HEK293T (cell line): Measurements from ENCODE around the gene MLH3.

Source experiments
- BHLHE40 ChIP-seq: fragments of 450-650 bp; IDR thresholded peaks from 2 replicates; pipeline ENCODE4 v1.6.1; 2016; ENCODE audit warnings: mild to moderate bottlenecking, moderate library complexity, borderline replicate concordance
- CTBP1 ChIP-seq: fragments of 450-650 bp; IDR thresholded peaks from 2 replicates; pipeline ENCODE4 v1.6.1; 2016; ENCODE audit warnings: borderline replicate concordance
- ELF4 ChIP-seq: fragments of 450-650 bp; IDR thresholded peaks from 2 replicates; pipeline ENCODE4 v1.6.1; 2017; ENCODE audit warnings: antibody characterized with exemption
- FOXK2 ChIP-seq: fragments of 450-650 bp; IDR thresholded peaks from 2 replicates; pipeline ENCODE4 v1.6.1; 2016; ENCODE audit warnings: mild to moderate bottlenecking
- FOXM1 ChIP-seq: fragments of 450-650 bp; IDR thresholded peaks from 2 replicates; pipeline ENCODE4 v1.6.1; 2017; ENCODE audit warnings: mild to moderate bottlenecking, borderline replicate concordance
- HDGF ChIP-seq: fragments of 450-650 bp; IDR thresholded peaks from 2 replicates; pipeline ENCODE4 v1.6.1; 2017; ENCODE audit warnings: antibody characterized with exemption, borderline replicate concordance
- L3MBTL2 ChIP-seq: fragments of 450-650 bp; conservative IDR thresholded peaks from 2 replicates; pipeline ENCODE4 v1.6.1; 2016; ENCODE audit warnings: mild to moderate bottlenecking
- LEF1 ChIP-seq: fragments of 450-650 bp; IDR thresholded peaks from 2 replicates; pipeline ENCODE4 v1.6.1; 2017; ENCODE audit warnings: mild to moderate bottlenecking, borderline replicate concordance
- PKNOX1 ChIP-seq: fragments of 450-650 bp; IDR thresholded peaks from 2 replicates; pipeline ENCODE4 v1.6.1; 2016
- SP1 ChIP-seq: fragments of 450-650 bp; IDR thresholded peaks from 2 replicates; pipeline ENCODE4 v1.6.1; 2017
- SUZ12 ChIP-seq: fragments of 450-650 bp; IDR thresholded peaks from 2 replicates; pipeline ENCODE4 v1.6.1; 2016; ENCODE audit warnings: mild to moderate bottlenecking
- TARDBP ChIP-seq: fragments of 450-650 bp; IDR thresholded peaks from 2 replicates; pipeline ENCODE4 v1.6.1; 2016

DNA sequence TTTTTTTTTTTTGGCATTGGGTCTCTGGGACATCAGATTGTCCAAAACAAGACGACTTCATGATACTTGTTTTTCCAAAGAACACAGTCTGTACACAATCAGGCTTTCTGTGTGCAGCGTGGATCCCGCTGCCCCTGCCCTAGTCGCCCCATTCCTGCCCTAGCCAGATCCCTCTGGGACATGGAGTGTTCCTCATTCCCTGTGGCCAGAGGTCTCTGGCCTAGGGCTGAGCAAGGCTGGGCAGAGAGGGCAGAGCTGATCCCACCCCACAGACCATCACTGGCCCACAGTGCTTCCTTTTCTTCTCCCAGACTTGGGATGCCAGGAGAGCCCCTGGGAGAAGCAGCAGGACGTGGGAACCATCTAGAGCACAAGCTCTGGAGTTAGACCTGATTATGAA, 69.4 kb downstream of the MLH3 start:
- TF ChIP-seq SUZ12, result no peak
- TF ChIP-seq LEF1, result no peak
- no peak for TF ChIP-seq L3MBTL2
- no peak for TF ChIP-seq SP1
- no peak for TF ChIP-seq FOXK2
- no peak for TF ChIP-seq FOXM1
- TF ChIP-seq BHLHE40, result no peak
- no peak for TF ChIP-seq ELF4
- TF ChIP-seq CTBP1, result no peak
- TF ChIP-seq HDGF, result no peak
- TF ChIP-seq PKNOX1, result no peak
- no peak for TF ChIP-seq TARDBP
